ENCODE data around the gene MEGF9.

GRCh38 chr9:120750421-120750820 is 36.2 kb upstream of the MEGF9 start:
- TF ChIP-seq CTCF (IDR thresholded peaks at IDR 0.05; ENCODE audit: extremely low read depth in 1 of 2, insufficient read depth in 1 of 2, low read depth in 1 of 2, low read length in 2 of 2) (no peak), FOS (IDR thresholded peaks at IDR 0.05; ENCODE audit: borderline replicate concordance, insufficient read depth, low read length) (no peak), MAX (IDR thresholded peaks at IDR 0.05; ENCODE audit: insufficient read depth, insufficient read length) (no peak)
